GM23338 (cell line): ENCODE measurements around the gene PRKCG. TPM values are rescaled to one million over a fixed set of nuclear protein-coding genes. Genes with fewer than 3 reads are reported as not detected.

ENCODE experiments used
- ATAC-seq: fragments of 200-7000 bp; cut with Tn5 transposase; 3 replicates; pipeline ENCODE4 v1.9.1; 2020
- DNase-seq: peaks from one replicate; pipeline ENCODE4 v3.0.0-alpha.2; 2015; ENCODE audit warnings: low spot score
- H2AFZ ChIP-seq: fragments of 200-600 bp; sonication (generic); 2 replicates; pipeline ENCODE4 v1.8.0; 2016; ENCODE audit warnings: antibody characterized with exemption, mild to moderate bottlenecking, moderate library complexity
- H3F3A ChIP-seq: fragments of 200-600 bp; sonication (generic); replicated peaks from 2 replicates; pipeline ENCODE4 v1.8.0; 2017; ENCODE audit warnings: antibody characterized with exemption, mixed run types, low read depth
- H3K27ac ChIP-seq: fragments of 200-600 bp; sonication (generic); 2 replicates; pipeline ENCODE4 v1.6.1; 2016; ENCODE audit warnings: low read depth
- H3K27me3 ChIP-seq: fragments of 200-600 bp; sonication (generic); 2 replicates; pipeline ENCODE4 v1.8.0; 2016; ENCODE audit warnings: mild to moderate bottlenecking, mixed run types, moderate library complexity; ENCODE audit not compliant: insufficient read depth
- H3K36me3 ChIP-seq: fragments of 200-600 bp; sonication (generic); 2 replicates; pipeline ENCODE4 v1.8.0; 2016; ENCODE audit warnings: mild to moderate bottlenecking; ENCODE audit not compliant: insufficient read depth
- H3K4me1 ChIP-seq: fragments of 200-600 bp; sonication (generic); 2 replicates; pipeline ENCODE4 v1.8.0; 2016; ENCODE audit warnings: mild to moderate bottlenecking, moderate library complexity; ENCODE audit not compliant: insufficient read depth
- H3K4me2 ChIP-seq: fragments of 200-600 bp; sonication (generic); 2 replicates; pipeline ENCODE4 v1.7.1; 2017; ENCODE audit warnings: mixed run types
- H3K4me3 ChIP-seq: fragments of 200-600 bp; sonication (generic); 2 replicates; pipeline ENCODE4 v1.6.1; 2016; ENCODE audit warnings: mixed run types
- H3K79me2 ChIP-seq: fragments of 200-600 bp; sonication (generic); replicated peaks from 2 replicates; pipeline ENCODE4 v1.8.0; 2017; ENCODE audit warnings: mild to moderate bottlenecking; ENCODE audit not compliant: insufficient read depth
- H3K9me2 ChIP-seq: fragments of 200-600 bp; sonication (generic); 2 replicates; pipeline ENCODE4 v1.8.0; 2017; ENCODE audit not compliant: insufficient read depth
- H4K20me1 ChIP-seq: fragments of 200-600 bp; sonication (generic); replicated peaks from 2 replicates; pipeline ENCODE4 v1.8.0; 2017; ENCODE audit warnings: mild to moderate bottlenecking; ENCODE audit not compliant: insufficient read depth
- H3K27ac Mint-ChIP-seq: 2 replicates; pipeline ENCODE4 v1.8.0; 2020; ENCODE audit warnings: inconsistent platforms, mild to moderate bottlenecking, moderate library complexity, mixed read lengths
- H3K27me3 Mint-ChIP-seq: 3 replicates; pipeline ENCODE4 v1.8.0; 2022; ENCODE audit warnings: low read depth, mild to moderate bottlenecking, moderate library complexity, mixed read lengths, inconsistent platforms; ENCODE audit not compliant: insufficient read depth, poor library complexity
- H3K36me3 Mint-ChIP-seq: 3 replicates; pipeline ENCODE4 v1.8.0; 2021; ENCODE audit warnings: low read depth, mild to moderate bottlenecking, inconsistent platforms, moderate library complexity, mixed read lengths
- H3K4me1 Mint-ChIP-seq: 3 replicates; pipeline ENCODE4 v1.8.0; 2020; ENCODE audit warnings: mild to moderate bottlenecking, inconsistent platforms, mixed read lengths
- H3K4me3 Mint-ChIP-seq: 3 replicates; pipeline ENCODE4 v1.8.0; 2021; ENCODE audit warnings: moderate library complexity, mild to moderate bottlenecking, inconsistent platforms, mixed read lengths
- H3K9me3 Mint-ChIP-seq: 3 replicates; pipeline ENCODE4 v1.8.0; 2020; ENCODE audit warnings: moderate library complexity, mild to moderate bottlenecking, inconsistent platforms, mixed read lengths
- CREB1 ChIP-seq: fragments of 250-450 bp; sonication (Bioruptor Pico); IDR thresholded peaks from 2 replicates; pipeline ENCODE4 v1.5.0; 2020; ENCODE audit warnings: low read depth, mild to moderate bottlenecking, moderate library complexity
- ETS1 ChIP-seq: IDR thresholded peaks from 2 replicates; pipeline ENCODE4 v1.6.1; 2016; ENCODE audit warnings: antibody characterized with exemption
- EZH2 ChIP-seq: fragments of 200-600 bp; sonication (generic); IDR thresholded peaks from one replicate; pipeline ENCODE4 v1.8.0; 2017; ENCODE audit warnings: antibody characterized with exemption, mild to moderate bottlenecking, low read depth; ENCODE audit not compliant: unreplicated experiment
- JUNB ChIP-seq: IDR thresholded peaks from one replicate; pipeline ENCODE4 v1.6.1; 2016; ENCODE audit warnings: antibody characterized with exemption; ENCODE audit not compliant: unreplicated experiment
- STAT1 ChIP-seq: IDR thresholded peaks from one replicate; pipeline ENCODE4 v1.6.1; 2016; ENCODE audit warnings: antibody characterized with exemption; ENCODE audit not compliant: unreplicated experiment
- ZNF114 ChIP-seq: fragments of 250-450 bp; sonication (Bioruptor Pico); IDR thresholded peaks from 2 replicates; pipeline ENCODE4 v1.5.0; 2020; ENCODE audit warnings: mild to moderate bottlenecking, moderate library complexity
- ZNF331 ChIP-seq: fragments of 250-450 bp; sonication (Bioruptor Pico); IDR thresholded peaks from 2 replicates; pipeline ENCODE4 v1.5.0; 2020; ENCODE audit warnings: low read depth, mild to moderate bottlenecking, moderate library complexity
- polyA plus RNA-seq: library from polyadenylated mRNA; unstranded; fragments of >200 nt; fragmentation: Nextera tagmentation; extraction: Ambion mirVana; gene quantifications from 2 replicates; pipeline ENCODE4 v1.2.1, GENCODE V29; 2016
- total RNA-seq: library from RNA; depleted of rRNA; stranded (reverse); fragments of >200 nt; shearing (Covaris generic); gene quantifications from 2 replicates; pipeline ENCODE4 v1.2.3, GENCODE V29; 2014
- TF ChIP-seq, protein P1 (sequence below): IDR thresholded peaks from one replicate; pipeline ENCODE4 v1.6.1; 2018; ENCODE audit warnings: antibody characterized with exemption; ENCODE audit not compliant: unreplicated experiment

The PRKCG gene
- total and polyA plus RNA-seq, 2 experiments from 2014 or later, result 15.4 to 15.9 TPM

DNA sequence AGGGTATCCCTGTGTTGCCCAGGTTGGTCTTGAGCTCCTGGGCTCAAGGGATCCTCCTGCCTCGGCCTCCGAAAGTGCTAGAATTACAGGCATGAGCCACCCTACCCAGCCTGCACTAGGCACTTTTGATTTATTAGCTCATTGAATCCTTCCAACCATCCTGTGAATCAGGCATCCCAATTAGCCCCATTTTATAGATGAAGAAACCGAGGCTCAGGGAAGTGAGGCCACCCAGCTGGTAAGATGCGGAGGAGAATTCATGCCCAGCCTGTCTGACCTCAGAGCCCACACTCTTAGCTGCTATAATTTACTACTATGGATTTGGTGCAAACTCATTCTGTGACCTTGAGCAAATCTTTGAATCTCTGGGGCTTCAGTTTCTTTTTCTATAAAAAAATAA lies 62.9 kb downstream of the PRKCG start:
- Histone ChIP-seq H3K36me3 (no peaks in the 10 kb centered on the region), H4K20me1 (no peaks in the 10 kb centered on the region), H3K4me3 (peak overlapping the region; percentile 42; the same call in 1 of the 2 replicates), H3F3A (peaks cover 21% of the 10 kb centered on the region), H3K9me2 (no peaks in the 10 kb centered on the region), H3K79me2 (no peaks in the 10 kb centered on the region), H3K27me3 (no peaks in the 10 kb centered on the region), H3K27ac (no peak overlapping the region; the same call in 1 of the 2 replicates), H3K4me2 (peak overlapping the region; percentile 87), H3K4me1 (peaks cover 16% of the 10 kb centered on the region), H2AFZ (no peak overlapping the region)
- Mint-ChIP-seq H3K27ac (no peak overlapping the region), H3K36me3 (peaks cover 8% of the 10 kb centered on the region), H3K9me3 (no peaks in the 10 kb centered on the region), H3K4me1 (peaks cover 31% of the 10 kb centered on the region), H3K4me3 (peak overlapping the region; percentile 73; the same call in 1 of the 3 replicates), H3K27me3 (peaks cover 18% of the 10 kb centered on the region)
- DNase-seq, result no peak
- TF ChIP-seq ZNF114 (CRISPR knock-in tag) (no peak), EZH2 (no peak), JUNB (no peak), CREB1 (CRISPR knock-in tag) (no peak), ZNF331 (CRISPR knock-in tag) (no peak), STAT1 (no peak)
- TF ChIP-seq, protein P1, sequence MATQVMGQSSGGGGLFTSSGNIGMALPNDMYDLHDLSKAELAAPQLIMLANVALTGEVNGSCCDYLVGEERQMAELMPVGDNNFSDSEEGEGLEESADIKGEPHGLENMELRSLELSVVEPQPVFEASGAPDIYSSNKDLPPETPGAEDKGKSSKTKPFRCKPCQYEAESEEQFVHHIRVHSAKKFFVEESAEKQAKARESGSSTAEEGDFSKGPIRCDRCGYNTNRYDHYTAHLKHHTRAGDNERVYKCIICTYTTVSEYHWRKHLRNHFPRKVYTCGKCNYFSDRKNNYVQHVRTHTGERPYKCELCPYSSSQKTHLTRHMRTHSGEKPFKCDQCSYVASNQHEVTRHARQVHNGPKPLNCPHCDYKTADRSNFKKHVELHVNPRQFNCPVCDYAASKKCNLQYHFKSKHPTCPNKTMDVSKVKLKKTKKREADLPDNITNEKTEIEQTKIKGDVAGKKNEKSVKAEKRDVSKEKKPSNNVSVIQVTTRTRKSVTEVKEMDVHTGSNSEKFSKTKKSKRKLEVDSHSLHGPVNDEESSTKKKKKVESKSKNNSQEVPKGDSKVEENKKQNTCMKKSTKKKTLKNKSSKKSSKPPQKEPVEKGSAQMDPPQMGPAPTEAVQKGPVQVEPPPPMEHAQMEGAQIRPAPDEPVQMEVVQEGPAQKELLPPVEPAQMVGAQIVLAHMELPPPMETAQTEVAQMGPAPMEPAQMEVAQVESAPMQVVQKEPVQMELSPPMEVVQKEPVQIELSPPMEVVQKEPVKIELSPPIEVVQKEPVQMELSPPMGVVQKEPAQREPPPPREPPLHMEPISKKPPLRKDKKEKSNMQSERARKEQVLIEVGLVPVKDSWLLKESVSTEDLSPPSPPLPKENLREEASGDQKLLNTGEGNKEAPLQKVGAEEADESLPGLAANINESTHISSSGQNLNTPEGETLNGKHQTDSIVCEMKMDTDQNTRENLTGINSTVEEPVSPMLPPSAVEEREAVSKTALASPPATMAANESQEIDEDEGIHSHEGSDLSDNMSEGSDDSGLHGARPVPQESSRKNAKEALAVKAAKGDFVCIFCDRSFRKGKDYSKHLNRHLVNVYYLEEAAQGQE, result no peak
- no peak for ATAC-seq

- Histone ChIP-seq H3K9me2 (no peaks in the 10 kb centered on the region), H3K79me2 (no peaks in the 10 kb centered on the region), H3K27me3 (no peaks in the 10 kb centered on the region), H4K20me1 (no peaks in the 10 kb centered on the region), H3K4me2 (peak overlapping the region; percentile 72), H3F3A (peaks cover 19% of the 10 kb centered on the region), H2AFZ (no peak overlapping the region), H3K27ac (no peak overlapping the region; the same call in 1 of the 2 replicates), H3K36me3 (no peaks in the 10 kb centered on the region), H3K4me3 (peak overlapping the region; percentile 42), H3K4me1 (peaks cover 16% of the 10 kb centered on the region)
- no peak for TF ChIP-seq STAT1
- peak; percentile 57 for TF ChIP-seq ETS1
- TF ChIP-seq CREB1 (CRISPR knock-in tag), result peak; percentile 67
- Mint-ChIP-seq H3K27ac (peak overlapping the region; percentile 71; the same call in 1 of the 2 replicates), H3K9me3 (no peaks in the 10 kb centered on the region), H3K4me1 (peaks cover 31% of the 10 kb centered on the region), H3K27me3 (peaks cover 18% of the 10 kb centered on the region), H3K36me3 (peaks cover 3% of the 10 kb centered on the region), H3K4me3 (peak overlapping the region; percentile 73)
- peak; percentile 20 for ATAC-seq
- peak; percentile 89 for DNase-seq
These were observed 63.4 kb downstream of the PRKCG start for GRCh38 chr19:53945441-53945840.
